NCI-H226 (cell line): ENCODE results near the gene CBX4.

ENCODE experiments used
- DNase-seq: peaks from one replicate; pipeline ENCODE4 v3.0.0-alpha.2; 2015

The CBX4 gene

DNA sequence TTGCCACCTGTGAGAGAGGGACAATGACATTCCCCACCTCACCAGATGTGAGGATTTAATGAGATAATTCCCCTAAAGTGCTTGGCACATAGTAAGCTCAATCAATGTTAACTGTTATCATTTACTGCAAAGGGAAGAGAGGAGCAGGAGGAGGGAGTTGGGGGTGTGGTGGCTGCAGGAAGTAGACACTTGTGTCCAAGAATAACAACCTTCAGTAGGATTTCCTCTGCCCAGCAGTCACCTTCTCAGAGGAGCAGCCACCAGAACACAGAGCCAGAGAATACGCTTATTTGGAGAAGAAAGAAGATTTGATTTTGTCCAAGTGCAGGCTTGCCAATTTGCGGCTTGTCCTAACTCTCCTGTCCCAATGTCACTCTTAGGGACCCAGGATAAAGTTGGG is 10.2 kb downstream of the CBX4 start:
- DNase-seq = no peak

GRCh38 chr17:79826841-79827578 is 12.2 kb downstream of the CBX4 start:
- no peak for DNase-seq

DNA sequence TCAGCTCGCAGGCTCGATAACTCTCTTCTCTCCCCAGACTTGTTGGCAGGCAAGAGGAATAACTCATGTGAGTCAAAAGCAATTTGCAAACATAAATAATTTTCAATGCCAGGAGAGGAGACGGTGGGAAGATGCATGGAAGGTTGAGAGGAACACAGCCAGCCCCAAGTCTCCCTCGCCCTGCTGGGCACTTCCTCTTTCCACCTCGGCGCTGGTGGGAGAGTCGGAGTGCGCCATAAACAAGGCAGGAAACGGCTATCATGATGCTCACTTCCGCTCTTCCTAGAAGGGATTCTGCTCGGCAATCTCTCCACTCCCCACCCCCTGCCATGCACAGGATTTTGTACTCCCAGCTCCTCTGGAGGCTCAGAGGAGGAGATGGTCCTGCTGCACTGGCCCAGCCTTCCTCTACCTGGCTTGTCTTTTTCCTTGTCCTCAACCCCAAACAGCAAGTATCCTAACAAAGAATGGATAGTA is 13.0 kb downstream of the CBX4 start:
- DNase-seq = no peak

DNA sequence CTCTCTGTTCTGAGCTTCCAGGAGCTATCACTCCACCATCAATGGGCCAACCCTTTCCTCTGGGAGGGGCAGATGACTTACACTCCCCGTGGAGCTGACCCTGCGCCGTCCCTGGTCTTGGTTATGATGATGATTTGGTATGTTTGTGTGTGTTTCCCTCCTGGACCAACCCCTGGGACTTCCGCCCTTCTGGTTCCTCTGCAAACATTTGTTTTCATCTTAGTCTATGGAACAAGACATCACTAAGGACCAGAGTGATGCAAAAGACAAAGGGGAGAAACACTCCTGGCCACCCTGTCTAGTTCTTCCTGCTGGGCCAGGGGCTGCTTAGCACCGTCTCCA is 13.7 kb downstream of the CBX4 start:
- DNase-seq = no peak

GRCh38 chr17:79824893-79825579 is 14.2 kb downstream of the CBX4 start:
- DNase-seq = no peak

- no peak for DNase-seq
Measured at GRCh38 chr17:79824234-79824633, 15.0 kb downstream of the CBX4 start.

DNA sequence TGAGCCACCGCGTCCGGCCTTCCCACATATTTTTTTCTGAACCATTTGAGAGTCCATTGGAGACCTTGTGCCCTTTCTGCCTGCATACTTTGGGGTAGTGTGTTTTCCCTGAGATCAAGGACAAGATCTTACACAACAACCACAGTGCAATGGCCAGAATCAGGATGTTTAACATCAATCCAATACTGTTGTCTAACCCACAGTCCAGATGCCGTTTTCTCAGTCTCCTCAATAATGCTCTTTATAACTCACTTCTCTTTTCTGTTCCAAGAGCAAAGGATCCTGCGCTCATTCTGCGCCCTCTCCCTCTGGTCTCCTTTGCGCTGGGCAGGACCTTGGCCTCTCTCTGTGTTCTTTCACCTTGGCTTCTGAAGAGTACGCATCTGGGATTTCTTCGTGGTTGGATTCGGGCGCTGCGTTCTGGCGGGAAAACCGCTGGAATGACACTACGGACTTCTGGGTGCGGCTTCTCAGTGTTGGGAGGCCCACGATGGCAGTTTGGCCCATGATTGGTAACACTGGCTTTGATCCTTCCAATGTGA is 16.6 kb downstream of the CBX4 start:
- no peak for DNase-seq

DNA sequence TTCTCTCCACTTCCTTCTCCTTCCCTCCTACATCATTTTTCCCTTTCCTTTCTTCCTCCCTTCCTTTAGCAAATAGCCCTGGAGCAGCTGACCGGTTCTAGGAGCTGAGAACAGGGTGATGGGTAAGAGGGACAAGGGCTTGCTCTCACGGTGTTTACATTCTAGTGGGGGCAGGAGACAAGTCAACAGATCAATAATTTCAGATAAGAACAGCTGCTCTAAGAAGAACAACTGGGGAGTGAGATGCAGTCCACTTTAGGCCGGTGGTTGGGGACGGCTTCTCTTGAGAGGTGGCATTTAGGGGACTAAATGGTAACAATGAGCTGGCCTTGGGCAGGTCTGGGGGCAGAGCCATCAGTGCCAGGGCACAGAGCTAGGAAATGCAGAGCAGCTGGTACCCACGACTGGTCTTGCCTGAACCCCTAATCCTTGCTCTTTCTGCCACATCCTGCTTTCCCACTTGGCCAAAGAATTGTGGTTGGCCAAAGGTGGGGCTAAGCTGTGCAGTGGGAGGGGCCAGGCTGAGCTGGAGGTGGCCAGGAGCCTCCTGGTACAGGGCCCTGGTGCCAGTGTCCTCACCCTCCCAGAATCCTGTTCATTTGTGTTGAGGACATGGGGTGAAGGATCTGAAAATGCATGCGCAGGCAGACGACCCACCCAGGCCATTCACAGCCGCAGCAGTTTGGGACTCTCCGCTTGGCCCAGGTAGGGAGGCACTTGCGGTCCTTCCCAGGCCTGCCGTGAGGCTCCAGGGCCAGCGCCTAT is 17.7 kb downstream of the CBX4 start:
- no peak for DNase-seq

GRCh38 chr17:79820959-79821330 is 18.3 kb downstream of the CBX4 start:
- no peak for DNase-seq

DNA sequence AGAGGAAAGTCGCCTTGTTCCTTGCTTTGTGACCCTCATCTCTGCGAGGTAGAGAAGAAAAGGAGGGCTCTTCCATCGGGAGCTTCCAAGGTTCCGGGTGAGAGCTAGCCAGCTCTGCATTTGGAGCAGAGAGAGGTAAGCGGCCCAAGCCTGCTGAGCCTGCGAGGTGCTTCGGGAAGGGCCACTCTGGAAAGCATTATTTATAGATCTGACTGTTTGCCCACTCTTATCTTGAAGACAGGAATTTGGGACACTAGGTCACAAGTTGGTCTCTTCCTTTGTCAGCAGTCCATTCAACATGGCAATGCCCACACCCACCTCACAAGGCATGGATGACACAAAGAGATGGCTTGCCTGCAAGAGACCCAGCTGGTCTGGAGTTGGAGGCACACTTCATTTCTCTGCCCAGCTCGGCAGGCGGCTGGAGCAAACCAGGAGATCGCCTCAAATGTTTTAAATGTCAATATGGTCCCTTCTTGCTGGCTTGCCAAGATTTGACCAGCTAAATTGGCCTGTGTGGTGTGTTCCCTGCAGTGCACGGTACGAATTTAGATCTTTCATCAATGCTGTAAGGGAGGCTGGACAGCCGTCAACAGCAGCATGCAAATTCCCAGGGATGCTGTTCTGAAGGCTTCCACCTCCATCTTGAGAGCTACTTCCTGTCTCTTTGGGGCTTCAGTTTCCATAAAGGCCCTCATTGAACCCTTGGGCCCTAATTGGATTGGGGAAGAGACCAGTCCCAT is 19.5 kb downstream of the CBX4 start:
- DNase-seq = no peak

DNA sequence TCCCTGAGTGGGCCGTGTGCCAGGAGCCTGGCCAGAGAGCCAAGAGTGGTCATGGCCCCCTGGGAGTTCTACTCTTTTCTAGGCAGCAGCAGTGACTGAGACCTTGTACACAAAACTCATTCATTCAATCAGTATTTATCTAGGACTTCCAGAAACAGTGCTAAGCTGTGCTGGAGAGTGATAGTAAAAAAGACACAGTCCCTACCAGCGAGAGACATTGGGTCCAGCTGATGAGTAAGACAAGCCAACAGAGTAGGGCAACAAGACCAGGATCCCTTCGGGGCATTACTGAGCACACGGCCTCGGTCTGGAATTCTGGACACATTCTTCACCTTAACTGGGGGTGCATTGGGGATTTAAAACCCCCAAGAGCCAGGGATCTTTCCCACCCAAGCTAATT is 20.2 kb downstream of the CBX4 start:
- DNase-seq = no peak

DNA sequence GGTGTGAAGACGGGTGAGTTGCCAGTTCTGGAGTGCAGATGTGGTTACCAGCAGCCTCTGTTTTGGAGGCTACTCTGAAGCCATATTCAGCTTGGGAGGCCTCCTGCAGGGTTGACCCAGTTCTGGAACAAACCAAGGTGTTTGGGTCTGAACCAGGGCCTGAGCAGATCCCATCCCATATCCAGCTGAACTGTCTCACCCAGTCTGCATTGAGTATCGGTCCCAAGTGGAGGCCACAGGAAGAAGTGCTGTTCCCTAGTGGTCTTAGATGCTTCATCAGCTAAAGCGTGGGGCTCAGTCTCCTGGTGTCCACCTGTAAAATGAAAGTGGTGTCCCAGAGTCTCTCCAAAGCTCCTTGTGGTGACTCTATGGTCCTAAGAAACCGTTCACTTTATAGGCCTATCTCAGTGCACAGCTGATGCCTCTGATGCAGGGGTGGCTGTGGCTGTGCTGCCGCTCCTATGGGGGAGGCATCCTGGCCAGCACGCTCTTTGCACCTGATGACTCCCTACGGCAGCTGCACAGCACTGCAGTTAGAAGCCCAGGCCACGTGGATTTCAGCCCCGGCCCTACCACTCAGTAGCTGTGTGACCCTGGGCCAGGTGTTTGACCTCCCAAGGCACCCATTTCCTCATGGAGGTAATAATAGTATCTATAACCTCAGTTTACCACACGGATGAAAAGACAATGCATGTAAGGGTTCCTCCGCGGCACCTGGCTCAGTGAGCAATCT is 21.0 kb downstream of the CBX4 start:
- no peak for DNase-seq

DNA sequence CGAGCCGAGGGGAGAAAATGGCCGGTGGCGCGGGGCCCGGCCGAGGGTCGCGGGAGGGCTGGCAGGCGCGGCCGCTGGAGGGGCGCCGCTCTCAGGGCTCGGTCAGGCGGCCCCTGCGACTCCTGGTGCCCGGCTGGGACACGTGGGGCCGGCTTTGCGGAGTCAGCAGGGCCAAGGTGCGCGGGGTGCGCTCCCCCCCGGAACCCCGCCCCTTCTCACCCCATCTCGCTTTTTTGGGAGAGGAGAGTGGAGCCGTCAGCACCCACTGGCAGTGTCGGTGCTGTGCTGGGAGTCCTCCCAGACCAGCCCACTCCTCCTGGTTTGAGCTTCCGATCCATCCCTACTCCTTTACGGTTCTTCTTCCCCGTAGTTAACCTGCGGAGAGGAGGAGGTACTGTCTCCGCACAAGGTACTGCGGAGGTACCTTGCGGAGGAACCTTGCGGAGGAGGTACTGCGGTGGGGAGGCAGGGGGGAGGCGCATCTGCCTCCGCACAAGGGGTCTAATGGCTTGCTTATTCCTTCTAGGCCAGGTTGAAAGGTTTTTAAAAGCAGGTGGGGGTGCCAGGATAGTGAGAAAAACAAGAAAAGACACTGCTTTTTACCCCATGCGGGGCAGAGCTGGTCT is 23.3 kb downstream of the CBX4 start:
- no peak for DNase-seq

DNA sequence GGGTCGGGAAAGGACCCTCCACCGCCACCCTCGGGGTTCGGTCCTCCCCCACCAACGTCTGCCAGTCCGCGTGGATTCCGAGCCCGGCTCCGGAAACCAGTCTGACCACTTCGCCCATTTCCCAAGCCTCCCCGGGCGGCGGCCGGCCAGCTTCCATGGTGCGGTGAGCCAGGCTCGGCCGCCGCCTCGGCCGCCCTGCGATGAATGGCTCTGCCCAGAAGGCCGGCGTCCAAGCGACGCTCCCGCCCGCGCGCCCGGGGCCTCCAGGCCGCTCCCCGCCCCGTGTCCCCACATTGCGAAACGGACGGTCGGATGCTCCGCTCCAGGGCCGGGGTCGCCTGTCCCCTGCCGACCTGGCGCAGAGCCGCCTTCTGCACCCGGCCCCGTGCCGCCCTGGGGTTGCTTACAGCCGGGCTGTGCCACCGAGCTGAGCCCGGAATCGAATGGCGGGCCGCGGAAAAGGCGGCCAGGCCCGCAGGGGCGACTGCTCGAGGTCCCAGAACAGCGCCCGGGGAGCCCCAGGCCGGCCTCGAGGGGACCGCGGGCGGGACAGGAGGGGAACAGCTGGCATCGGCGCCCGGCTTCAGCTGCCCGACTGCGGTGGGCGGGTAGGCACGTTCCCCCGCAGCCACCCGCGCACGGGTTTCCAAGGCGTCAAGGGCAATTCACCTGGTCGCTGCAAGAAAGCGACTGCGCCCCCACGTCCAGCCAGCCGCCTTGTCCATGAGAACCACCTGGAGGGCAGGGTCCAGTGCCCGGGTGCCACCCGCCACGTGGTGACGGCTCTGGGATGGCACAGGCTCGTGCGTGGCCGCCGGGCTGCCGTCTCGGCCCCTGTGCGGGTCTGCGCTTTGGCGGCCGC is 24.0 kb downstream of the CBX4 start:
- no peak for DNase-seq

GRCh38 chr17:79814127-79814973 is 24.9 kb downstream of the CBX4 start:
- DNase-seq = no peak

- no peak for DNase-seq
Measured at GRCh38 chr17:79813297-79814126, 25.7 kb downstream of the CBX4 start.

GRCh38 chr17:79812353-79813258 is 26.6 kb downstream of the CBX4 start:
- DNase-seq = no peak

DNA sequence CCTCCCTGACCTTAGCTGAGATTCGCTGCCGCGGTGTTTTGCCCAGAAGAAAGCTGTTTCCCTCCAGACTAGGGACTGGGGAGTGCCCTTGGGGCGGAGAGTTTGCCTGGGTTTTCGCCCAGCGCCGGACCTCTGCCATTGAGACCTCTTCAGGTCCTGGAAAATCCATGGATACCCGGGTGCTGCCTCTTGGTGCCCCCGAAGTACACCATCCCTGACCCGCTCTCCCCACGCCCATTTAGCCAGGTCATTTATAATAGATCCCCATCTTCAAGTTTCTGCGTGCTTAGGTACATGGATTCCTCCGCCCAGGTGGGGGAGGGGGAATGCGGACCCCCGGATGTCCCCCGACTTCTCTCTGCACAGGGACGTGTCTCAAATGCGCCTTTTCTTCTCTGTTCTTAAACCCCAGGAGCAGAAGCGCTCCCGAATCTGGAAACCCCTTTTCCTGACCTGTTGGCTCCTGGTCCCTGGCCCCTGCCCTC is 27.3 kb downstream of the CBX4 start:
- no peak for DNase-seq
